NCI-H1092 (cell line): ENCODE results near the gene ANKRD65.
"Not testable (repeated sequence)": the region's sequence is repeated elsewhere in the genome, so short reads cannot be mapped to it uniquely, and the experiment has no call there.

Source experiments
- DNase-seq: peaks from one replicate; lab custom pipeline; 2025; lab: John Stamatoyannopoulos, UW

Gene ANKRD65

DNA sequence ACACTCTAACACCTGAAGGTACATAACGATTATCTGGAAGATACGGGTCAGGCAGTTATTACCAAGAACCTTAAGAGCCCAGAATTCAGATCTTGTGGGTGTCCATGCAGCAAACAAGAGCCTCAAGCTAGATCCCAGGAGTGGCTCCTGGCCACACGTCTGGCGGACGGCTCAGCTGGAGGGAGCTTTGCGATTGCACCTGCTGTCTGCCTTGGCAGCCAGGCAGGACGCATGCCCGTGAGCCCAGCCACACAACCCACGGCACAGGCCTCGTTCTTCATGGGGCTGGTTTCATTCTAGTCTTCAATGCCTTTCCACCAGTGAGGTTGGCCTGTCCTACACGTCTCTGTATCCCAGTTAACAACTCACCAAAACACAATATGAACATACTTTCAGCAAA lies 27.6 kb downstream of the ANKRD65 start:
- no peak for DNase-seq

- no peak for DNase-seq
These were observed 28.1 kb downstream of the ANKRD65 start for GRCh38 chr1:1393014-1393413.

DNA sequence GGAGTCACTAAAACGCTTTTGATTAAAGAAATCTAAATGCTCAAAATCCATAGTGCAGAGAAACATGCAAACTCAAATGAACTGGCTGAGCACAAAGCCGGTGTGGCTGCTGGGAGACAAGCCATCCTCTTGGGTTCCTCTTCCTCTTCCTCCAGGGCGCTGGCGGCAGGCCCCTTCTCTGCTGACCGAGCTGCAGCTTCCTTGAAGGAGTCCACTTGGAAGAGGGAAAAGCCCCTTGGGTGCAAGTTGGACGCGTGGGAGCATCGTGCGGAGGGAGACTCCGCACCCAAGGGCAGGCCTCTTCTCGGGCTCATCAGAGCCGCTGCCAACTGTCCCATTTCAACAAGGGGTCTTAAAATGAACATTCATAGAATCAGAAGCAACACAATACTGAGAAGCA lies 29.9 kb downstream of the ANKRD65 start:
- DNase-seq = no peak

GRCh38 chr1:1390675-1391074 lies 30.4 kb downstream of the ANKRD65 start:
- DNase-seq = no peak

GRCh38 chr1:1388078-1388472 lies 33.0 kb downstream of the ANKRD65 start:
- DNase-seq = no peak

GRCh38 chr1:1387098-1388077 lies 33.7 kb downstream of the ANKRD65 start:
- DNase-seq = no peak

GRCh38 chr1:1385931-1386330 lies 35.1 kb downstream of the ANKRD65 start:
- no peak for DNase-seq

GRCh38 chr1:1385339-1385738 lies 35.7 kb downstream of the ANKRD65 start:
- DNase-seq = not testable (repeated sequence)

- DNase-seq = no peak
These were observed 39.8 kb downstream of the ANKRD65 start for GRCh38 chr1:1381294-1381693.

GRCh38 chr1:1380860-1381259 lies 40.2 kb downstream of the ANKRD65 start:
- no peak for DNase-seq

GRCh38 chr1:1377540-1378205 lies 43.4 kb downstream of the ANKRD65 start:
- DNase-seq = no peak

DNA sequence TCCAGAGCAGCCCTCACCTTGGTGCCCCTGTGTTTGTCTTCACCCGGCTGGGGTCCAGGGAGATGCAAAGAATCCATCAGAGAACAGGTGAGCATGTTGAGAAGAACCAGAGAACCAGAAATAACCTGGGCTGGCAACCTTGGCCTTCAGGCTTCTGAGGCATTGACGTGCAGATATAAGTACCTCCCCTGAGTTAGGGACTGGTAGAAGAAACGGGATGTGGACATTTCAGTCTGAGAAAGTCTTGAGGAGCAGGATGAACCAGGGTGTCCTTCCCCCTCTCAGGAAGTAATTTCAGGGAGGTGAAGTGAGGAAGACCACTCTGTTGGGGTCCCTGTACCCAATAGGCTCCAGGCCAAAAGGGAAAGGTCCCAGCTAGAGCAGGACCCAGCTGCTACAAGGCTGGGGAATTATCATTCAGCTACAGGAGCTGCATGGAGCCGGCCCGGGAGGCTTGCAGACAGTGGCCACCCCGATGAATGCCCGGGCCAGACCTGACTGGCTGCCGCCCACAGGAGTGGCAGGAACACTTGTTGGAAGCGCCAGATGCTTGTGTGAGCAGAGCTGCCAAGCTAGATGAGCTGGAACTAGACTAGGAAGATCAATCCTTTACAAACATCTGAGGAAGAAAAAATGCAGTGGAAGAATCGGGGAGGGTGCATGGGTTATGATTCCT lies 44.4 kb downstream of the ANKRD65 start:
- no peak for DNase-seq

DNA sequence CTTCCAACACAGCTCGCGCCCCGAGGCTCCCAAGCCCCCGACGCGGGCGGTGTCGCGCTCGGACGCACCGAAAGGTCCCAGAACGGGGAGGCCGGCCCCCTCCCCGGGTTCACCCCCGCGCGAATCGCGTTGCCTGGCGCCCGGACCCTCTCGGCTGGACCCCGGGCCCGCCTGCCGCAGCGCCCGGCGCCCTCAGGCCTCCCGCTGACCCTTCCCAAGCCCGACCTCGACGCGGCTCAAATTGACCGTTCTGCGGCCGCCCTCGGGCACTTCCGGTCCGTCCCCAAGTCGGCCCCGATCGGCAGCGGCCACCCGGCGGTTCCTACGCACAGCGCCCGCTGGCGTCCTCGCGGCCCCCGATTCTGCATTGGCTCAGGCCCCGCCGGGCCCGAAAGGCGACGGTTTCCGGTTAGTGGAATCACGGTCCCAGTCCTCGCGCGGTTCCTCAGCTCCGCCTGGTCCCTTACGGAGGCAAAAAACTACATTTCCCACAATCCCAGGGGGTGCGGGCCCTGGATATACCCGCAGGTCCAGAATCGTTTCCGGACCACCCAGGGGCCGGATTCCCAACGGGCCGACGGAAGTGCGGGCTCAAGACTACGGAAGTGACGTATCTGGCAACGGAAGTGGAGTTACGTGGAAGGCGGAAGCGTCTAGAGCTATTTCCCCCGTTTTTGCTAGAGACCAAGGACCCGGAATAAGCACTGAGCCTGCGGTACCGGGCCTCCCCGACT lies 46.0 kb downstream of the ANKRD65 start, which contains the start of gene AURKAIP1:
TSS of gene AURKAIP1 (minus strand) at position 279 of the 734 bp plus-strand sequence. CDS start 451 bp downstream, outside the sequence.
- peak; percentile 98 for DNase-seq

DNA sequence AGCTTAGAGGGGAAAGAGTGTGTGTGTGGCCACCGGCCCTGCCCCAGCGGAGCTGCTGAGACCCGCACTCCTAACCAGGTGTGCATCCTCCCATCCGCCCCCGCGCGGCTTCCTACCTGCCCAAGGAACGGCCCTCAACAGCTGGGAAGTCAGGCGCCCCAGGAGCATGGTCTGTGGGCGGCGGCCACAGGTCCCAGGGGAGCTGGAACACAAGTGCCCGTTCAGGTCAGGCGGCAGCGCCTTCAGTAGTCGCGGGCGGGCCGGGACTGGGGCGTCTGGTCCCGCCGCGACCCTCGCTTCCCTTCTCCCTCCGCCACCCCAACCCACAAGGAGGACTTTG lies 46.5 kb downstream of the ANKRD65 start:
- no peak for DNase-seq

GRCh38 chr1:1373815-1374588 lies 47.1 kb downstream of the ANKRD65 start:
- DNase-seq = no peak

- DNase-seq = no peak
These were observed 47.8 kb downstream of the ANKRD65 start for GRCh38 chr1:1373051-1373814.

DNA sequence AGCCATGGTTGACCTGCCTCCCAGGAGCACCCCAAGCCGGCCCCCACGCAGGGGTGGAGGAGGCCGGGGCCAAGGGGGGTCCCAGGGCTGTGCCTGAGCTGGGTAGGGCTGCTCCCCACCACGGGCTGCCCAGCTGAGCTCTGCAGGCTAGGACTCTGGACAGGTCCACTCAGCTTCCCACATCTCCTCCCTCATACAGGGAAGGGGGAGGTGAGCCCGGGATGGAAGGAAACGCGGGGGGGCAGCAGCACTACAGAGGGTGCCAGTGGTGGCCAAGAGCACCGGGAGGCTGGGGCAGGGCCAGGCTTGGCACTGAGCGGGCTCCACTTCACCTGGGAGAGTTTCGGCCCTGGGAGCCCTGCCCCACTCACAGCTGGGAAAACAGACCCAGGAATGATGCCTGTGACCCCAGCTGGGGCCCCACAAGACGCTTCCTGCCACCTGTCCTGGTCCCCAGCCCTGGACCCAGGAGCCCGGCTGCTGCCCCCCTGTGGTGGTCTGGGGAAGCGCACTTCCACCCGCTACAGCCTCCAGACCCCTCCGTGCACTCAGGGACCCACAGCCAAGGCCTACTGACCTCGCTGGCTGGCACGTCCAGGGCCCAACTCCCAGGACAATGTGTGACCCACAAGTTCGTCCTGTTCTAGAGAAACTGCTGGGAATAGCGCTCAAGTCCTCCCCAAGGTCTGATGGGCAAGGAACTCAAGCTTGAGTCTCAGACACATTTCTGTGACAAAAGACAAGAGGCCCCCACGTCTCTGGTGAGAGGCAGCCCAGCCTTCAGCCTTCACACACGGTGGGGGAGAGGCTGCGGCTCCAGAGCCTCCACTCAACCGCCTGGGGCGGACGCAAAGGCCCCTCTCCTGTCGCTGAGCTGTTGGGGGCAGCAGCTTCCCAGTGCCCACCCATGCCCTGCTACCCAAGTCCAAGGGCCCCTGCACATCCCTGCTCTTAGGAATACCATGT lies 49.0 kb downstream of the ANKRD65 start:
- no peak for DNase-seq

GRCh38 chr1:1371364-1371745 lies 49.7 kb downstream of the ANKRD65 start:
- no peak for DNase-seq

- DNase-seq = no peak
These were observed 50.2 kb downstream of the ANKRD65 start for GRCh38 chr1:1370771-1371300.
